Measurements from ENCODE around the gene FMN2. TPM values are rescaled to one million over a fixed set of nuclear protein-coding genes. Genes with fewer than 3 reads are reported as not detected.

The FMN2 gene
- total RNA-seq, 1 donor from 2014 or later: 4.3 TPM

GRCh38 chr1:240310226-240310925 is 218.7 kb downstream of the FMN2 start:
- no peak for TF ChIP-seq CTCF (conservative IDR thresholded peaks at IDR 0.05)
- Mint-ChIP-seq H3K4me1 (ENCODE audit: unreplicated experiment) (peaks cover 8% of the 10 kb centered on the region), H3K27me3 (no peaks in the 10 kb centered on the region), H3K36me3 (no peaks in the 10 kb centered on the region), H3K9me3 (no peaks in the 10 kb centered on the region), H3K27ac (no peak overlapping the region), H3K4me3 (no peak overlapping the region)
- DNase-seq (ENCODE audit: extremely low spot score, unreplicated experiment): no peak

GRCh38 chr1:240312872-240313271 is 221.2 kb downstream of the FMN2 start:
- no peak for TF ChIP-seq CTCF (conservative IDR thresholded peaks at IDR 0.05)
- Mint-ChIP-seq H3K4me1 (ENCODE audit: unreplicated experiment) (peaks cover 8% of the 10 kb centered on the region), H3K4me3 (no peak overlapping the region), H3K36me3 (no peaks in the 10 kb centered on the region), H3K9me3 (no peaks in the 10 kb centered on the region), H3K27me3 (no peaks in the 10 kb centered on the region), H3K27ac (no peak overlapping the region)
- DNase-seq (ENCODE audit: extremely low spot score, unreplicated experiment): no peak

GRCh38 chr1:240314845-240315801 is 223.4 kb downstream of the FMN2 start:
- Mint-ChIP-seq H3K27ac (no peak overlapping the region), H3K4me3 (no peak overlapping the region), H3K27me3 (no peaks in the 10 kb centered on the region), H3K36me3 (no peaks in the 10 kb centered on the region), H3K4me1 (ENCODE audit: unreplicated experiment) (peaks cover 8% of the 10 kb centered on the region), H3K9me3 (no peaks in the 10 kb centered on the region)
- TF ChIP-seq CTCF (conservative IDR thresholded peaks at IDR 0.05): no peak
- DNase-seq (ENCODE audit: extremely low spot score, unreplicated experiment): no peak

- no peak for TF ChIP-seq CTCF (conservative IDR thresholded peaks at IDR 0.05)
- DNase-seq (ENCODE audit: extremely low spot score, unreplicated experiment): no peak
- H3K9me3 Mint-ChIP-seq: peaks cover 6% of the 10 kb centered on the region
- H3K27me3 Mint-ChIP-seq: no peaks in the 10 kb centered on the region
- no peaks in the 10 kb centered on the region for H3K4me1 Mint-ChIP-seq (ENCODE audit: unreplicated experiment)
- no peak overlapping the region for H3K4me3 Mint-ChIP-seq
- H3K27ac Mint-ChIP-seq: no peak overlapping the region
- no peaks in the 10 kb centered on the region for H3K36me3 Mint-ChIP-seq
These were observed 228.3 kb downstream of the FMN2 start for GRCh38 chr1:240319998-240320397.

GRCh38 chr1:240320659-240321058 is 229.0 kb downstream of the FMN2 start:
- H3K27ac Mint-ChIP-seq: no peak overlapping the region
- H3K4me3 Mint-ChIP-seq: no peak overlapping the region
- no peaks in the 10 kb centered on the region for H3K4me1 Mint-ChIP-seq (ENCODE audit: unreplicated experiment)
- TF ChIP-seq CTCF (conservative IDR thresholded peaks at IDR 0.05): no peak
- H3K27me3 Mint-ChIP-seq: no peaks in the 10 kb centered on the region
- no peaks in the 10 kb centered on the region for H3K36me3 Mint-ChIP-seq
- H3K9me3 Mint-ChIP-seq: peaks cover 6% of the 10 kb centered on the region
- DNase-seq (ENCODE audit: extremely low spot score, unreplicated experiment): no peak

Data from type B pancreatic cell (in vitro differentiated cells).